GM18499 (cell line): Measurements from ENCODE around the gene DIS3L2.

Experiments used
- ATAC-seq: cut with Tn5 transposase; IDR thresholded peaks from one replicate; pipeline ENCODE4 v1.9.1; 2021; ENCODE audit warnings: moderate number of reproducible peaks; ENCODE audit not compliant: insufficient read depth, unreplicated experiment

The DIS3L2 gene

DNA sequence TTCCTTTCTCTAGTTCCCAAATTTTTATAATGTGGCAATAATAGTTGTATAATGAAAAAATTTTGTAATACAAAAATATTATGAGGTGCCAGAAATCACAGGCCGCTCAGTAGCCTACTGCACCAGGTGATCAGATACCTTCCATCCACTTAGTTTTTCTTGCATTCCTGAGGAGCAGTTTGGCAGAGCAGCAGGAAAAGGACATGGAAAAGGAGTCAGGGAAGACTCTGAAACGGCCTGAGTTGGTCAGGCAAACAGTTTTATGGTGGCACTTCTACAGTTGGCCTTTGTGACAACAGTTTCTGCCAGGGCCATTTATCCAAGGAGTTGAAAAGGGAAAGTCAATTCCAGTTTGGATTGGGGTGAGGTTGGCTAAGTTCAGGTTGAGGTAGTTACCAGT is 251.7 kb downstream of the DIS3L2 start:
- ATAC-seq: no peak

DNA sequence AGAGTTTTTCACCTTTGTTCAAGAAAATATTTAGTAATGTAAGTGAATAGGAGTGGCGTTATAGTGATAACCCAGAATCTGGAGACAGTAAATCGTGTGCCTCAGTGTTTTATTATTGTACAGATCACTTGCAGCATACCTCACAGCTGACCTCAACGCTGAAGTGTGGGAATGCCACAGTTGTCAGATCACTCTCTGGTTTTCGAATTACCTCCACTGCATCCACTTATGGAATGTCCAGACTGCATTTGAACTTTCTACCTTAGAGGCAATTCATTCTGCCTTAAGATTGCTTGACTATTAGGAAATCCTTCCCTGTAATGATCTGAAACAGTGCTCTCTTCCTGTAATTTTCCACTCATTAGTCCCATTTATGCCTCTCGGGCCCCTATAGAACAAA is 252.5 kb downstream of the DIS3L2 start:
- no peak for ATAC-seq

DNA sequence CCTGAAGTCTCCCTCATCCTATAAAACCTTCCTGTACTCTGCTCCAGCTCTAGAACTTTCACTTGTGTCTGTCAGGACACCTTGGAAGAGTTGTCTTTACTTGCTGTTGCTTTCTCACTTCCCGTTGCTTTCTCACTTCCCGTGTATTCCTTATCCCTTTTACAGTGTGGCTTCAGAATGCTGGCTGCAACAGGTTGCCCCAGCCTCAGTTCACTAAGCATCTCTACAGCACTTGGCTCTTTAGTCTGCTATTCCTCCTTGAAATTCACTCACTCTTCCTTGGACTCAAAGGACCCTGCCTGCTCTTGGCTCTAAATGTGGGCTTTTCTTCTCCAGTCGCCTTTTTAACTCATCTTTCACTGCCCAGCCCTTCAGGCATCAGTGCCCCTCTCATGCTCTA is 254.5 kb downstream of the DIS3L2 start:
- no peak for ATAC-seq

DNA sequence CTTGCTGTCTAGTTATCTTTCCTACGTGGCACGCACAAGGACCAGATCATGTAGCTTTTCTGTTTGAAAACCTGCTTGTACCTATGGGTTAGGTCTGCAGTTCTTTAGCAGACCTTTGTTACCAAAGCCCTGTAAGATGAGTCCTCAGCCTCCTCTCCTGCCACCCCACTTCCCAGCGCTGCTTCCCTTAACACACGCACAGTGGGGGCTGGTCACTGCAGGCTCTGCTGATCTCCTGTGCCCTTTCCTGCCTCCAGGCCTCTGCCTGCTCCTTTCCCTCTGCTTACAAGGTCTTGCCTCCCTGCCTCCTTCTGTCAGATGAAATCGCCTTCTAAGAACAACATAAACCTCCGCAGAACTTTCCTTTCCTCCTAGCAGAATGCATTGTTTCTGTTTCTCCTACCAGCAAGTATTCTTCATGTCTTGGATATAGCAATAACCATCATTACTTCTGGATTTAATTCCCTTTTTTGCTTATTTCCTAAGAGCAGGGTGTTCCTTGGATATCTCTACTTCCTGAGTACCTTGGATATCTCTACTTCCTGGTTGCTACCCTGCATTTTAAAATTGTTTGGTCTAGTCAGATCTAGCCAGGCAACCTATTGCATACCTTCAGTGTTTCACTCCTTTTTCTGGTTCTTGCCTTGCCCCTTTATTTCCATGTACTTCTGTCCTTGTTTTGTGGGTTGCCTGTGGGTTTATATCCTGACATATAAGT is 257.4 kb downstream of the DIS3L2 start:
- no peak for ATAC-seq

DNA sequence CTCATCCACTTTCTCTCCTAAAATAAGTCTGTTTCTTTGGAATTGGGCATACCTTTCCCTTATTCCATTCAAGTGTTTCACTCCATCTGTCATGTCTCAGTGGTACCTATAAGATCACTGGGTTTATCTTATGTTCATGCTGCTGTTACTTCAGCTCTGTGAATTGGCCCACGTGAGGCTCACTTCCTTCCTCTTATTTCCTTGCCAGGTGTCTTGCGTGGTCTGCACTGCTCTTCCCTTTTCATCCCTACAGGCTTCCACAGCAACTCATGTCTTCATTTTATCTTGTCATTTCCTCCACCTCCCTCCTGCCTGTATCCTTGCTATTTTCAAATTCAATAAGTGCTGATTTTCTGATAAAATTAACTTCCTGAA is 258.0 kb downstream of the DIS3L2 start:
- ATAC-seq: no peak

DNA sequence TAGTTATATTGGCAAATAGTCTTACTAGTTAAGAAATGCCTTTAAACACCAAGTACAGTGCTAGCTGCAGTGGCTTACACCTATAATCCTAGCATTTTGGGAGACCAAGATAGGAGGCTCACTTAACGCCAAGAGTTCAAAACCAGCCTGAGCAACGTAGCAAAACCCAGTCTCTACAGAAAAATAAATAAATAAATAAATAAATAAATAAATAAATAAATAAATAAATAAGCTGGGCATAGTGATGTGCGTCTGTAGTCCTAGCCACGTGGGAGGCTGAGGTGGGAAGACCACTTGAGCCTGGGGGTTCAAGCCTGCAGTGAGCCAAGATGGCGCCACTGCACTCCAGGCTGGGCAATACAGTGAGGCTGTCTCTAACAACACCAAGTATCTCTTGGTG is 258.4 kb downstream of the DIS3L2 start:
- ATAC-seq: no peak

DNA sequence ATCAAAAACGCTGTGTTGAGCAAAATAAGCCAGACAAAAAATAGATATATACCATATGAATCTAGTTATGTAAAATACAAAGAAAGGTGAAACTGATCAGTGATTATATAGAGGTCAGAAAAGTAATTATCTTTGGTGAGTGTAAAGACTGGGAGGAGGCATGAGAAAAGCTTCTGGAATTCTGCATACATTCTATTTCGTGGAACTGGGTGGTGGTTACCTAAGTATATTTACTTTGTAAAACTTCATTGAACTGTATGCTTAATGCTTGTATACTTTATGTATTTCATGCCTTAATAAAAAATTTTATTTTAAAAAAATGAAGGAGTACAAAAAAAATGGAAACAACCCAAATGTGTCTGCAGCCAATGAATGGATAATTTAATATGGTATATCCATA is 263.9 kb downstream of the DIS3L2 start:
- no peak for ATAC-seq

DNA sequence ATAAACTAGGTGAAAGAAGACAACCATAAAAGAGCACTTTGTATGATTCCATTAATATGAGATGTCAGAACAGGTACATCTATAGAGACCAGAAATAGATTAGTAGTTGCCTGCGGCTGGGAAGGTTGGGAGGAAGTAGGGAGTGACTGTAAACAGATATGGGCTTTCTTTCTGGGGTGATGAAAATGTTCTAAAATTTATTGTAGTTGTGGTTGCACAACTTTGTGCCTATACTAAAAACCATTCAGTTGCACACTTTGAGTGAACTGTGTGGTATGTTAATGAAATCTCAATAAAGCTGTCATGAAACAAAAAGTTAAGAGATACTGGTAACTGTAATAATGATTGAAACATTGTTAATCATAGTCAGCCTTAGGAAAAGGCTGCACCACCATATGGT is 264.4 kb downstream of the DIS3L2 start:
- ATAC-seq: no peak

DNA sequence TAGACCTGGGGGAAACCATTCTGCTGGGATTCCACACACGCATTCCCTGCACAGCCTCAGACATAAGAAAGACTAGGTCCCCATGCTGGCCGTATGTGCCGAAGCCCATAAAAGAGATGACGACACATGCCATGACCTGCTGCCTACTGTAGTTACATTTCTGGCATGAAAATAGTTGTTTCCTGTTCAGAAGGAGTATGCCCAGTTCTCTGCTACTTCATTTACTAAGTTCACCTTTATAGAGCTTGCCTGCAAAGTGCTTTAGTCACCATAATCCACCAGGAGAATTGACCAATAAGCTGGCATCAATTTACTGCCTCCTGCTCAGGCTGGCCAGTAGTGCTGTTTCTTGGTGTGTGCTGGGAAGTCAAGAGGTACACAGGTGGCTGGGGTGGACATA is 266.8 kb downstream of the DIS3L2 start:
- no peak for ATAC-seq

DNA sequence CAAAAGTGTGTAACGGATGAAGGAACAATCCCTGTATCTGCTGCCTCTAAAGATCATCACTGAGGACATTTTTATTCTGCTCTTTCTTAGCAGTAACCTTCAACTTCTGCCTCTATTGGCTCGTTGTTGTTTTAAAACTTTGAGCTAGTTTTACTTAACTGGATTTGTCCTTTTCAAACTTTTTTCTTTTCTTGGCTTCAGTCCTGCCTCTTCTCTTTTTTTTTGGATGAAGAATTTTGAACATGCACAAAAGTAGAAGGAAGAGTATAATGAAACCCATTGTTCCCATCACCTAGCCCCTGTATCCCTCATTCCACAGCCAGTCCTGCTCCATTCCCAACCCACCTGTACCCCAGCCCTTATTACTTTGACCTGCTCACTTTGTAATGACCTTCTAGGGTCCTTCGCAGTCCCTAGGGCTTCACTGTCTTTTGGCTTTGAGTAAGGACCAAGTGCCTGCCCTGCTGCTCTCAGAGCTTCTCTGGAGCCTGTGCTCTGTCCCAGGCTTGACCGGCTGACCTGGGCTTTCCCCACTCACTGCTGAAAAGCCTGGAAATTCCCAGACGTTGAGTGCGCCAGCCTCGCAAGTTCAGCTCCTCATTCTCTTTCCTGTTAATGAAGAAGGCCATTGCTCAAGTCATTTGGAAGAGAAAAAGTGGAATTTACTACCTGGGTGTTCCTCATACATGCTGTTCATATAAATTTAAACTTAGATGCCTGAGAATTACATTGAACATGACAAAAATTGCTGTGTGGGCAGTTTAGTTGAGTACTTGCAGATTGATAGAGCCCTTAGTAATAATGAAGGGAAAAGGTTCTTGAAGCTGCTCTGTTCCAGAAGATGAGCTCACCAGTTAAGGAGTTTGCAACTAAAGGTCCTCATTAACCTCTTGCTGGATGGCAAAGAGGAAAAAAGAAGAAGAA is 267.7 kb downstream of the DIS3L2 start:
- ATAC-seq: no peak

DNA sequence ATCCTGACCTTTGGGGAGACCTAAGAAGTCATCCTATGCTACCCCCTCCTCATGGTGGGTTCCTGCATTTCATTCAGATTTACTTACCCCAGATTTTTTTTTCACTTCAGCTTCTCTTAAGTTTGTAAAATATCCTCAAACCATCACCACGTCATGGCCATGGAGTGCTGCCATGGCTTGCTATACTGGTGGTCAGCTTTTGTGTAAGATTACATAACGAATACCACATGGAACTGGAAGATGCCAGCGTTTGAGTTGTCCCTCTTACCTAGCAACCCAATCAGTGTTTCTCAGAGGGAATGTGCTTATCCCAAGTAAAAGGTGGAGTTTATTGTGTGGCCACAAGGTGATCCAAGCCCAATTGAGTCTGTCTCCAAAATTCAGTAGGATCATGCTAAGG is 268.4 kb downstream of the DIS3L2 start:
- no peak for ATAC-seq

DNA sequence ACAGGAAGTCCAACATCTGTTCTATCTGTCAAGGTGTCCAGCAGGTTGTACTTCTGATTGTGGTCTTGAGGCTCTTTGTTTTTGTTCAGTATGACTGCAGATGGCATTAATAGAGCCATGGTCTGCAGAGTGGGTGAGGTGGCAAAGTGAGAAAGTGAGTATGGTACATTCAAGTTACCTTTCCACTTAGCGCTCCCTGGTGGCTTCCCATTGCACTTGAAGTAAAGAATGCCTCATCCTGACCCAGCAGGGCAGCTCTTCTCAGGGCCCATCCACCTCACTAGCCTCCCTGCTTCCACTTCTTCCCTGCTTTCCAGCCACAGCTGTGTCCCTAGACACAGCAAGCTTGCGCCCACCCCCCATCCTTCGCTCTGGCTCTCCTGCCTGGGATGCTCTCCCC is 269.0 kb downstream of the DIS3L2 start:
- ATAC-seq: no peak

DNA sequence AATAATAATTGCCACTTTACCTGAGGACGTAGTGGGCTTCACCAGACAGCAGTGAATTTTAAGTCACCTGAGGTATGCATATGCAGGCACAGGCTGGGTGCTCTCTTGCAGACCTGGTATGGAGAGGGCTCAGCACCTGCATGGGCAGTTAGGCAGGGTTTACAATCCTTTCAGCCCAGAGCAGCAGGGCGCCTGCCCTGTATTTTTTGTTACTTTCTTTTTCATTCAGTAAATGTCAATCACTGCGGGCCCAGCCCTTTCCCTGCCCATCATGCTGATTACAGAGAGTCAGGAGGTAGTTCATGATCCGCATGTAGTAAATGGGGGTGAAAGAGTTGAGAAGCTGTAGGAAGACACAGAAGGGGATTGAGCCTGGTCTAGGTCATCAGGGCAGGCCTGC is 270.0 kb downstream of the DIS3L2 start:
- ATAC-seq: no peak

DNA sequence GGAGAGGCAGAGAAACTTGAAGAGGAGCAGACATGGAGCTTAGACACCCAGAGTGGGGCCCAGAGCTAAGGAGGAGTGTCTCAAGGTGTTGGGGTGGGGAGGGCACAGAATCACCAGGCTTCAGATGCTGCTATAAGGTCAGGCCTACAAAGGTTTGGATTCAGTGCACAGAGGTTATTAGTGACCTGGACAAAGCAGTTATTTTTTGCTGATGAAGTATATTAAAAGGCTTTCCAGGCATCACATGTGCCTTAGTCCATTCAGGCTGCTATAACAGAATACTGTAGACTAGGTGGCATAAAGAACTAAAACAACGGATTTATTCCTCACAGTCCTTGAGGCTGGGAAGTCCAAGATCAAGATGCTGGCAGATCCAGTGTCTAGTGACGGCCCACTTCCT is 271.4 kb downstream of the DIS3L2 start:
- ATAC-seq: no peak

DNA sequence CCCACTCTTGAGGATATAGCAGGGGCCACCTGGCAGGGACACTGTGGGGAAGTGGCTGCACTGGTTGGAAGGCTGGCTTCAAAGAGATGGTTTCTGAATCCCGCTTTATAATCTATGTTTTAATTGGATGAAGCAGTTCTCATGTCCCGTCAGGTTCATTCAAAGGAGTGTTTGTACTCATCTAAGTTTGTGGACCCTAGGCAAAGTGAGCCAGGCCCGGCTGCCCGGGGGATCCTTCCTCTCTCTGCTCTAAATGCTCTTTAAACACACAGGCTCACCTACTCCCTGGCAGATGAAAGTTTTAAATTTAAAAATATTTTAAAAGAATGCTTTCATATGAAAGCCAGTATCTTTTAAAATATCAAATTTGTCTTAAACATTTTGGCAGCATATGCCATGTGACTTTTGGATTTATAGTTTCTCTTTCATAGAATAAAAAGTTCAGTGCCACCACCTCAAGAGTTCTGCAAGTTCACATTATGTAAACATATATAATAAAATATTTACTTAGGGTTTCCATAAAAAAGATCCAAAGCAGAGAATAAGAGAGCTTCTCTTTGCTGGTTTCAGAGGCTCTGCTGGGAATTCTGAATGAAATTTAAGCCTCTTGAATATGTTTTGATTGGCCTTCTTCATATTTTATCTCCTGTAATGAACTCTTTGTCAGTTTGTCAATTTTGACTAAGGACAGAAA is 273.6 kb downstream of the DIS3L2 start:
- ATAC-seq: no peak

DNA sequence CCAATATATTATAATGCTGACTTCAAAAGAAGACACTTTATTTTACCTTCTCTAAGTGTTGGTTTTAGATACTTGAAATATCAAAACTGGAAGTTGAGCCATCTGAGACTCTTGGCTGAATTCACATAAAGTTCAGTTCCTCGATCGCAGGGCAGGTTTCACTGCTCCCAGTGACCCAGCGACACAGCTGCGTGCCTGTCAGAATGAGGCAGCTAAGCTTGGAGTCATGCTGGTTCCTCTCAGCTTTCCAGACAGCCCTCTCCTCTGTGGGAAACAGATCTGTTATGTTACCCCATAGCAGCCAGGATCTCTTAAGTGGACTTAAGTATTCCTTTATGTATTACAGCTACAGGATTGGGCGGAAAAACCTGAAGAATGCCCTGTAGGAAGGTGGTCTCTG is 274.2 kb downstream of the DIS3L2 start:
- ATAC-seq: no peak

DNA sequence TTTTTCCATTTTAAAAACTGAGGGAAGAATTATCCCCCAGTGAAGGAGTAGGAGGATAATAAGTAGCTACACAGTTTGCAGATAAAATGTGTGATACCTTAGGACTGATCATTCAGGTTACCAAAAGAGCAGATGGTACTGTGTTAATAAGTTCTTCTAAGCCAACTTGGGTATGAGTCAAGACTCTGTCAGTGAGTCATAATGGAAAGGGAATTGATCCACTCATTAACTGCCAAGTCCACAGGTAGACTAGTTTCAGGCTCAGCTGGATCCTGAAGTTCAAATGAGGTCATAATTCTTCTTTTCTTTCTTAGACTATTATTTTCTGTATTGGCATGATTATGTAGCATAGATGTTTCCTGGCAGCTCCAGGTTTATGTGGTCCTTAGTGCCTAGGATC is 274.7 kb downstream of the DIS3L2 start:
- no peak for ATAC-seq

DNA sequence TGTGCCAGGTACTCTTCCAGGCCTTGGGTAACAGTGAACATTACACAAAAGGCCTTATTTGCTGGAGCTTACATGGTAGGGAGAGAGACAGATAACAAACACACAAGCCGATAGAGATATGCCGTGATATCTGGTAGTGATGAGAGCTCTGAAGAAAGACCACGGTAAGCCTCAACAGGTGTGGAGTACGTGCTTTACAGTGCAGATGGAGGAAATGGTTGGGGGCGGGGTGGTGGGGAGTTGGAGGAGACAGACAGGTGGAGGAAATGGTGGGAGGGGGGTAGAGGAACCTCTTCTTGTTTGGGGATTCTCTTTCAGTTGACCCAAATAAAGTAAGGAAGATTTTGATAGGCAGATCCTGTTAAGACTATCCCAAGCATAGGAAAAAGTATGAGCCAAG is 276.0 kb downstream of the DIS3L2 start:
- ATAC-seq: no peak

DNA sequence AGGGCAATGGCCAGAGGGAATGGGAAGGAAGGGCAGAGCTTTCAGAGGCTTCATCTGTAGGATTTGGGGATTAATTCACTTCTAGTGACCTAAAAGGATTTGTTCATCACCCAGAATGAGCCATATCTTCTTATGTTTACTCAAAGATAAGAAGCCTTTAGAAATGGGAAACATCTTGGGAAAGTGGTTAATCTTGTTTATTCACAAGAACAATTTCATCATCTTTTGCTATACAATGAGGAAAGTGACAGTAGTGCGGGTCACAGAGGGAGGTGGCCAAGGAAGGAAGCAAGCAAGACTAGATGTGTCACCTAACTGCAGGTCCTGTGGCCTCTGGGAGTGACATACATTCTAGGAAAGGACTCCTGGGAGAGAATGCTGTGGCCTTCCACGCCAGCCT is 276.6 kb downstream of the DIS3L2 start:
- no peak for ATAC-seq

DNA sequence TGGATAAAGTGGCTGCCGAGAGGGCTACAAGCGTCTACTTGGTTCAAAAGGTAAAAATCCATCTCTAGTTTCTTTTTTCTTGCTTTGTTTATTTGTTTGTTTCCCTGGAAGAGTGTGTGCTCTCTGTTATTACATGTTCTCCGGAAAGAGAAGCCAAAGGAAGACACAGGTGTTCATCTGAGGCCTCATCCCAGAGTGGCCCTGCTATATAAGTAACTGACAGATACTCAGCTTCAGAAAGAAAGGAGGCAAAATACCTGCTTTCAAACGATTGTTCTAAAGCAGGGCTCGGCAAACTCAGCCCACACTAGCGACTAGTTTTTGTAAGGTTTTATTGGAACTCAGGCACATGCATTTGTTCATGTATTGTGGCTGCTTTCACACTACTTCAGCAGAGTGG is 277.1 kb downstream of the DIS3L2 start:
- ATAC-seq: no peak

DNA sequence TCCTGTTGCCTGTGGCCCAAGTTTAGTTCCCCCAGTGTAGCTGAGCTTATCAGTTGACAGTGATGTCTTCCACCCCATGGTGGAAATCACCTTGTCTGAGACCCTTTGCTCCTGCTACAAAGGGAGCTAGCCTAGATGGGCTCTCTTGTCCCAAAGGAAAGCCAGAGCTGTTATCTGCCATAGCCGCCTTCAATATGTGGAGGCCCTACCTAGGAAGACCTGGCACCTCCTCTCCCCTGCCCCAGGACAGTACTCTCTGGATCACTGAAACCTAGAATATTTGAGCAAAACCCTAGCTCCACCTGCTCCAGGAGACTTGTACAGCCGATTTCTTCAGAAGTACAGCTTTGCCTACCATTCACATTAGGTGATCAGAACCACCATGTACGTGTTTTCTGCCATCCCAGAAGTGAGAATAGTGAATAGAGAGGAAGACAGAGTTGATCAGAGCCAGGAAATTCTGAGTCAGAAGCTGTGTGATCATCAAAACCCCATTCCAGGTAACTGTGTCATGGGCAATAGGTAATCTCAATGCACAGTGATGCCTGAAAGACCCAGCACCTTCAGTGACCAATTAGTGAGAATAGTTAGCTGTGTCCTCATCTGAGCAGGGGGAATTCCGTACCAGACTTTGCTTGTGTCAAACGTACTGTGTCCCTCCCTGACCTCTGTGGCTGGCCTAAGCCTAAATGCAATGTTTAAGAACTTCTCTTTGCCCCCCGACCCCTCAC is 278.6 kb downstream of the DIS3L2 start:
- no peak for ATAC-seq
